ENCODE results near the gene SLC6A19.

The SLC6A19 gene

DNA sequence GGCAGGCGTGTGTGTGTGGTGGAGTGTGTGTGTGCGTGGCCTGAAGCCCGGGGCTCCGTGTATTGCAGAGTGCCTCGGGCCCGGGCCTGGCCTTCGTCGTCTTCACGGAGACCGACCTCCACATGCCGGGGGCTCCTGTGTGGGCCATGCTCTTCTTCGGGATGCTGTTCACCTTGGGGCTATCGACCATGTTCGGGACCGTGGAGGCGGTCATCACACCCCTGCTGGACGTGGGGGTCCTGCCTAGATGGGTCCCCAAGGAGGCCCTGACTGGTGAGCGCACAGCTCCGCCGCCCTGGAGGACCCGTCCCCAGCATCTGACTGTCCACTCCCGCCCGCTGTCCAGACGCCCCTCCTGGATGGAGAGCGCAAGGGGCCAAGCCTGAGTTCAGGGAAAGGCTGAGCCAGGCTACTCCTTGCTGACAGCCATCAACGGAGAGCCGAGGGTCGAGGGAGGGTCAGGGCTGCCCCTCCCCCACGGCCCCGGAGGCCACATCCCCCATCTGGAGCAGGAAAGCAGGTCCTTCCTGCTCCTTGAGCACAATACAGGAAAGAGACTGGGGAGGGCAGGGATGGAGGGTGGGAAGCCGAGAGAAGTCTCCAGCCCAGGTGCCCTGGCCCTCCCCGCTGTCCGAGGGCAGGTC, 42.2 kb downstream of the SLC6A19 start:
- no peak overlapping the region for H3K4me3 ChIP-seq (ENCODE audit: low read depth, low read length)
- TF ChIP-seq, protein P1, sequence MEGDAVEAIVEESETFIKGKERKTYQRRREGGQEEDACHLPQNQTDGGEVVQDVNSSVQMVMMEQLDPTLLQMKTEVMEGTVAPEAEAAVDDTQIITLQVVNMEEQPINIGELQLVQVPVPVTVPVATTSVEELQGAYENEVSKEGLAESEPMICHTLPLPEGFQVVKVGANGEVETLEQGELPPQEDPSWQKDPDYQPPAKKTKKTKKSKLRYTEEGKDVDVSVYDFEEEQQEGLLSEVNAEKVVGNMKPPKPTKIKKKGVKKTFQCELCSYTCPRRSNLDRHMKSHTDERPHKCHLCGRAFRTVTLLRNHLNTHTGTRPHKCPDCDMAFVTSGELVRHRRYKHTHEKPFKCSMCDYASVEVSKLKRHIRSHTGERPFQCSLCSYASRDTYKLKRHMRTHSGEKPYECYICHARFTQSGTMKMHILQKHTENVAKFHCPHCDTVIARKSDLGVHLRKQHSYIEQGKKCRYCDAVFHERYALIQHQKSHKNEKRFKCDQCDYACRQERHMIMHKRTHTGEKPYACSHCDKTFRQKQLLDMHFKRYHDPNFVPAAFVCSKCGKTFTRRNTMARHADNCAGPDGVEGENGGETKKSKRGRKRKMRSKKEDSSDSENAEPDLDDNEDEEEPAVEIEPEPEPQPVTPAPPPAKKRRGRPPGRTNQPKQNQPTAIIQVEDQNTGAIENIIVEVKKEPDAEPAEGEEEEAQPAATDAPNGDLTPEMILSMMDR (IDR thresholded peaks at IDR 0.05; ENCODE audit: insufficient read depth, low read length, missing control alignments), result no peak
- POLR2A ChIA-PET, result no interaction called here
- CTCF ChIA-PET, result no interaction called here
- no peak for DNase-seq (ENCODE audit: low read depth, low spot score)

DNA sequence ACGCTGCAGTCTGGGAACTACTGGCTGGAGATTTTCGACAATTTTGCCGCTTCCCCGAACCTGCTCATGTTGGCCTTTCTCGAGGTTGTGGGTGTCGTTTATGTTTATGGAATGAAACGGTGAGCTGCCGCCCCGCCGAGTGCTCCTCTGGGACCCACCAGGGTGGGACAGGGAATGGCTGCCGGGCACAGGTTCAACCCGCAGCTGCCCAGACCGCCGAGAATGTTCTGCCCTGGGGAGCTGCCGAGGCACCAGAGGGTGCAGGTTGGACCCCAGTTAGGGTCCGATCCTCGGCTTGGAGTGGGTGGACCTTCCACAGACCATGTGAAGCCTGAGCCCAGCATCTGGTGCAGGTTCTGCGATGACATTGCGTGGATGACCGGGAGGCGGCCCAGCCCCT, 42.9 kb downstream of the SLC6A19 start:
- TF ChIP-seq, protein P1 (IDR thresholded peaks at IDR 0.05; ENCODE audit: insufficient read depth, low read length, missing control alignments), result no peak
- CTCF ChIA-PET, result no interaction called here
- no peak for DNase-seq (ENCODE audit: low read depth, low spot score)
- H3K4me3 ChIP-seq (ENCODE audit: low read depth, low read length), result no peak overlapping the region
- POLR2A ChIA-PET, result no interaction called here

DNA sequence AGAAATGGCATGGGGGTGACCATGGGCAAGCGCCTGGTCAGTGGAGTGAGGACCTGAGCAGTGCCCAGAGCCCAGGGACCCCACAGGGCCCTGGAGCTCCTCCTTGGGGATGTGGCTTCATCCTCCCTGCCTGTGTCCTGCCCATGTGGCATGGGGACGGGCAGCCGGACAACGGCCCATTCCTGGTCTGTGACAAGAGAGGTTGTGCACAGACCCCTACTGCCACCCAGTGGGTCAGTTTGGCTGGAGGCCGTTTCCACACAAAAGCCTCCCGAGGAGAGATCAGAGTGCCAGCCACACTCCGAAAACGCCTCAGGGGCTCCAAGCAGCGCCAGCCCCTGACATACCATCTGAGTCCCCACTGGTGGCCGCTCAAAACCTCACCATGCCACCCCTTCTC, 43.6 kb downstream of the SLC6A19 start:
- TF ChIP-seq, protein P1 (IDR thresholded peaks at IDR 0.05; ENCODE audit: insufficient read depth, low read length, missing control alignments), result no peak
- no peak overlapping the region for H3K4me3 ChIP-seq (ENCODE audit: low read depth, low read length)
- CTCF ChIA-PET, result no interaction called here

DNA sequence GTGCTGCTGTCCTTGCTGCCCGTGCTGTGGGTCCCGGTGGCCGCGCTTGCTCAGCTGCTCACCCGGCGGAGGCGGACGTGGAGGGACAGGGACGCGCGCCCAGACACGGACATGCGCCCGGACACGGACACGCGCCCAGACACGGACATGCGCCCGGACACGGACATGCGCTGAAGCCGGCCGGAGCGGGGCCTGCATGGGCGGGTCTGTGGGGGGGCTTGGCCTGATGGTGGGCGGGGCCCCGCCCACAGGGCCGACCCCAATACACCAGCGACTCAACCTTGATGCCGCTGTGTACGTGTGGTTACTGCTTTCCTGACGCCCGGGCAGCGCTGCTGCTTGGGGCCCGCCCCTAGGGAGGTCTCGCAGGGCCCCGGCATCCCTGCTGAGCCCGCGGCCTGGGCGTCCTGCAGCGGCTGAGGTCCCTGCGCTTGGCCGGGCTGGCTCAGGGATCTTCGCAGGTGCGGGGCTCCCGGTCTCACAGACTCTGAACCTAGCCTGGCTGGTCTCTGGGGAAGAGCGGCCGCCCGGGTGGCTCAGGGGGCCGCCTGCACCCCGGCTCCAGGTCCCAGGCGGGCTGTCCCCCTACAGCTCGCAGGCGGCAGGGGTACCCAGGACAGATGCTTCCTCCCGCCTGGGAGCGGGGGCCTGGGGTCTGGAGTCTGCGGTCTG, 44.6 kb downstream of the SLC6A19 start:
- TF ChIP-seq, protein P1 (IDR thresholded peaks at IDR 0.05; ENCODE audit: insufficient read depth, low read length, missing control alignments), result no peak
- CTCF ChIA-PET, result no interaction called here
- no peak overlapping the region for H3K4me3 ChIP-seq (ENCODE audit: low read depth, low read length)
- DNase-seq (ENCODE audit: low read depth, low spot score), result no peak
- POLR2A ChIA-PET, result no interaction called here

More for the DNA sequence above, 43.6 kb downstream of the SLC6A19 start:
- DNase-seq (ENCODE audit: low read depth, low spot score), result no peak
- POLR2A ChIA-PET, result no interaction called here

DNA sequence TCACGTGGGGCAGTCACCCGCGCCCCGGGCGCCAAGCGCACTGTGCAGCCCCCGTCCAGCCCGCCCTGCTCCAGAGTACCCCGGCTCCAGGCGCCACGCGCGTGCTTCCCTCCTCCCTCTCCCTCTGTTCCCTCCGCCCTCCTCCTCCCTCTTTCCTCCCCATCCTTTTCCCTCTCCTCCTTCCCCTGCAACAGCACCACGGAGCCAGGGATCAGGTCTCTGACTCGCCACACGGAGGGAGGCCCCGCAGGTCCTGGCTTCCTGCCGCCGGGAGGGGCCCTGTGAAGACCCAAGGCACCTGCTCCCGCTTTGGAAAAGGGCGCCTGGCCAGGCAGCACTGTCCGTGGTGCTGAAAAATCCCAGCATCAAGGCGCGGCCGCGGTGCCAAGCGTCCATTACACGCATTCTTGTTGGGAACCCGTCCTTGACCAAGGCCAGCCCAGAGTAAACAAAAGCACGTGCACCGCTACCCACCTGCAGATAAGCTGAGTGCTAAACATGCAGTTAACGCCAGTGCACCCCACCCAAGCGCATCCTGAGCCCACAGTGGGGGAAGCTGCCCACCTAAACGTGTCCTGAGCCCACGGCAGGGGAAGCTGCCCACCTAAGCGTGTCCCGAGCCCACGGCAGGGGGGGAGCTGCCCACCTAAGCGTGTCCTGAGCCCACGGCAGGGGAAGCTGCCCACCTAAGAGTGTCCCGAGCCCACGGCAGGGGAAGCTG, 45.5 kb downstream of the SLC6A19 start:
- no peak for DNase-seq (ENCODE audit: low read depth, low spot score)
- ChIA-PET POLR2A (no interaction called here), CTCF (no interaction called here)
- H3K4me3 ChIP-seq (ENCODE audit: low read depth, low read length), result no peak overlapping the region
- TF ChIP-seq, protein P1 (IDR thresholded peaks at IDR 0.05; ENCODE audit: insufficient read depth, low read length, missing control alignments), result no peak

DNA sequence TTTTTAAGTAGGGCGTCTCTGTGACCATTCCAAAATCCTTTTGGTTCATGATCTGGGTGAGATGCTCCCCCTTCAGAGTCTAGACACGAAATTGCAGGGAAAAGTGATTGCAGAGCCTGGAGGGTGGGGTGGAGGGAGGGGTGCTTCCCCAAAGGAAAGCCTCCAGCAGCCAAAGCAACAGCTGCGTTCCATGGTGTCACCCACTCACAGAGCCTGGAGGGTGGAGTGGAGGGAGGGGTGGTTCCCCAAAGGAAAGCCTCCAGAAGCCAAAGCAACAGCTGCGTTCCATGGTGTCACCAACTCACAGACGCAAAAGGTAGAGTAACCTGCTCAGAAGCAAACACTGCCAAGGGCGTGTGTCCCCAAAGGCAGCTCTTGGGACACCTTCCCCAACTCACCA, 46.4 kb downstream of the SLC6A19 start:
- CTCF ChIA-PET, result no interaction called here
- POLR2A ChIA-PET, result no interaction called here
- DNase-seq (ENCODE audit: low read depth, low spot score), result no peak
- TF ChIP-seq, protein P1 (IDR thresholded peaks at IDR 0.05; ENCODE audit: insufficient read depth, low read length, missing control alignments), result no peak
- no peak overlapping the region for H3K4me3 ChIP-seq (ENCODE audit: low read depth, low read length)
